DND-41 (cell line): ENCODE results near the gene LRRN2.

ENCODE experiments used
- ATAC-seq: fragments of 200-7000 bp; cut with Tn5 transposase; 3 replicates; pipeline ENCODE4 v1.9.1; 2021; ENCODE audit warnings: low read depth; ENCODE audit not compliant: insufficient read depth
- DNase-seq: peaks from one replicate; pipeline ENCODE4 v3.0.0-alpha.2; 2020
- H2AFZ ChIP-seq: 2 replicates; pipeline ENCODE4 v1.6.0; 2012; ENCODE audit warnings: low read depth, low read length
- H3K27ac ChIP-seq: 2 replicates; pipeline ENCODE4 v1.5.1; 2012; ENCODE audit warnings: low read length, inconsistent platforms
- H3K27me3 ChIP-seq: fragments of 200-600 bp; sonication (generic); 2 replicates; pipeline ENCODE4 v1.6.0; 2012; ENCODE audit warnings: low read length, mild to moderate bottlenecking, inconsistent platforms; ENCODE audit not compliant: insufficient read depth, poor library complexity
- H3K36me3 ChIP-seq: 2 replicates; pipeline ENCODE4 v1.5.1; 2012; ENCODE audit warnings: low read length, inconsistent platforms; ENCODE audit not compliant: insufficient read depth
- H3K4me1 ChIP-seq: 2 replicates; pipeline ENCODE4 v1.5.1; 2012; ENCODE audit warnings: mild to moderate bottlenecking, low read length; ENCODE audit not compliant: insufficient read depth
- H3K4me2 ChIP-seq: 2 replicates; pipeline ENCODE4 v1.6.0; 2012; ENCODE audit warnings: mild to moderate bottlenecking, moderate library complexity, low read length, inconsistent platforms; ENCODE audit not compliant: insufficient read depth
- H3K4me3 ChIP-seq, 2 experiments: fragments of 200-600 bp in 1 of 2; shearing (Covaris generic) in 1 of 2; 2 replicates each; pipeline ENCODE4 v1.5.1; 2012 to 2016; ENCODE audit warnings: inconsistent platforms in 2 of 2, low read length in 2 of 2, mild to moderate bottlenecking in 2 of 2, low read depth in 1 of 2, moderate library complexity in 1 of 2
- H3K79me2 ChIP-seq: 2 replicates; pipeline ENCODE4 v1.6.0; 2012; ENCODE audit warnings: low read length, inconsistent platforms; ENCODE audit not compliant: insufficient read depth
- H3K9ac ChIP-seq: 2 replicates; pipeline ENCODE4 v1.6.0; 2012; ENCODE audit warnings: low read depth, mild to moderate bottlenecking, inconsistent platforms, low read length, moderate library complexity
- H3K9me3 ChIP-seq: 2 replicates; pipeline ENCODE4 v1.5.1; 2012; ENCODE audit warnings: low read length, moderate library complexity, mild to moderate bottlenecking, inconsistent platforms; ENCODE audit not compliant: insufficient read depth, severe bottlenecking
- H4K20me1 ChIP-seq: 2 replicates; pipeline ENCODE4 v1.6.0; 2012; ENCODE audit warnings: low read length; ENCODE audit not compliant: insufficient read depth
- CTCF ChIP-seq: IDR thresholded peaks from 2 replicates; pipeline ENCODE4 v1.5.1; 2012; ENCODE audit warnings: borderline replicate concordance, low read length, moderate library complexity, mild to moderate bottlenecking; ENCODE audit not compliant: poor library complexity, severe bottlenecking; ENCODE audit errors: extremely low read depth
- EZH2 ChIP-seq: IDR thresholded peaks from 3 replicates; pipeline ENCODE4 v1.6.1; 2012; ENCODE audit warnings: borderline replicate concordance, low read depth, mild to moderate bottlenecking, moderate library complexity, low read length, inconsistent platforms; ENCODE audit not compliant: severe bottlenecking

The LRRN2 gene

DNA sequence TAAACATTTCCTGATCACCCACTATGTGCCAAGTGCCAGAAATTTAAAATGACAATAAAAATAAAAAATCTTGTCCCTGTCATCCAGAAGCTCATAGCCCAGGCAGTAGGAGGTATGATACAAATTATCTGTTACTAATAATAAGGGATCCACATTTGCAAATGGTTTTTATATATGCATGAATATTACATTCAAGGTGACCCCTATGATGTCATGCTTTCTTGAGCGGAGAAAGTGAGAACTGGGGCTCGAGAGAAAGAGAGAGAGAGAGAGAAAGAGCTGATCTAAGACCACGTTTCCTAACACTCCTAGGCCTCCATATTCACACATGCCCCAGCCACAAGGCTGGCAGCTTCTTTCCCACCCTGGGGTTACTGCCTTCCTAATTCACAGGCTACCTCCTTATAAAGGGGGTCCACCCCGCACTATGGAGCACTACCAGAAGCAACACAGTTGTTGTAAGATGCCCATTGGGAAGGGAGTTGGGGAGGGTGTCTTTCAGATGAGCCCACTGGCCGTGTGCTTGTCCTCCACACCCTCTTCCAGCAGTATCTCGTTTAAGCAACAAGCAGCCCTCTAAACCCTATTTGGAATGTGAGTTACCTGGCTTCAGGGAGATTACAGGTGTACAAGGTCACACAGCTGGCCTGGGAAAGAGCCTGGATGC is 28.8 kb upstream of the LRRN2 start:
- Histone ChIP-seq H4K20me1 (no peaks in the 10 kb centered on the region), H3K27me3 (peaks cover 51% of the 10 kb centered on the region), H3K4me3 (no peak overlapping the region), H3K79me2 (no peaks in the 10 kb centered on the region), H2AFZ (no peak overlapping the region), H3K9me3 (no peaks in the 10 kb centered on the region), H3K9ac (no peak overlapping the region), H3K36me3 (no peaks in the 10 kb centered on the region), H3K27ac (no peak overlapping the region), H3K4me1 (no peaks in the 10 kb centered on the region), H3K4me2 (no peak overlapping the region)
- DNase-seq (no peak), ATAC-seq (no peak)
- TF ChIP-seq EZH2, result no peak
- TF ChIP-seq CTCF, result no peak

- H3K9me3 ChIP-seq, result no peaks in the 10 kb centered on the region
- TF ChIP-seq EZH2, result no peak
- no peak for TF ChIP-seq CTCF
- H3K79me2 ChIP-seq, result no peaks in the 10 kb centered on the region
- H3K9ac ChIP-seq, result no peak overlapping the region
- H2AFZ ChIP-seq, result no peak overlapping the region
- H3K4me2 ChIP-seq, result no peak overlapping the region
- DNase-seq (no peak), ATAC-seq (no peak)
- H3K4me3 ChIP-seq, result no peak overlapping the region
- no peaks in the 10 kb centered on the region for H3K4me1 ChIP-seq
- no peaks in the 10 kb centered on the region for H3K36me3 ChIP-seq
- no peak overlapping the region for H3K27ac ChIP-seq
- H3K27me3 ChIP-seq, result peaks cover 57% of the 10 kb centered on the region
- no peaks in the 10 kb centered on the region for H4K20me1 ChIP-seq
Observed at GRCh38 chr1:204713541-204713940, 28.0 kb upstream of the LRRN2 start.

DNA sequence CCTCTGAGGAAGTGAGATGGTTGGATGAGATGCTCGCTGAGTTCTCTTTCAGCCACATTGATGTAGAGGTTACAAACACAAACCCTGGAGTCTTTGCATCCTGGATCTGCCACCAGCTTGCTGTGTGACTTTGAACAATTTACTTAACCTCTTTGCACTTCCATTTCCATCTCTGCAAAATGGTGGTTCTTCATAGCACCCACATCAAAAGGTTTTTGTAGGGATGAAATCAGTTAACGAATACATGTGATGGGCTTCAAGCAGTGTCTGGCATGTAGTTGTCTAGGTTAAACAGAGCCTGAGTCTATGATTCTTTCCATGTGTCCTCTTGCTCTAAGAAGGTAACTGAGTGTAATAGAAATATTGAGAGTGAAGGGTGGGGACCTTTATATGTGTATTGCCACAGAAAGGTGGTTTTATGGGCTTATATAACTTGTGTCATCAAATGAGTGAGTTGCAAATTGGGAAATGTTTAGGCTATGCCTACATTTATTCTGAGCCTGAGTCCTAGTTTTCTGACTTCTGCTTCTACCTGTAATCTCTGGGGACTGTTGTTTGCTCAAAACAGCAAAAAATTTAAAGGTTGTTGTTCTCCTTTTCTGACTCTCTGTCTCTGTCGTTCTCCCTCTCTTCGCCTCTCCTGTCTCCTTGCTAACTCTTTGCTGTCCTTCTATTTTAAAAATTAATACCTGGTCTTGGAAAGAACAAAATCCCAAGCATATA is 27.3 kb upstream of the LRRN2 start:
- Histone ChIP-seq H3K36me3 (no peaks in the 10 kb centered on the region), H3K4me1 (no peaks in the 10 kb centered on the region), H3K27me3 (peaks cover 57% of the 10 kb centered on the region), H4K20me1 (no peaks in the 10 kb centered on the region), H3K4me2 (no peak overlapping the region), H3K4me3 (no peak overlapping the region), H2AFZ (no peak overlapping the region), H3K9ac (no peak overlapping the region), H3K9me3 (no peaks in the 10 kb centered on the region), H3K79me2 (no peaks in the 10 kb centered on the region), H3K27ac (no peak overlapping the region)
- DNase-seq, result no peak
- TF ChIP-seq CTCF (no peak), EZH2 (no peak)
- peak; percentile 70 for ATAC-seq
